Endothelial cell of umbilical vein (primary cell): Measurements from ENCODE around the gene SYMPK. TPM values are rescaled to one million over a fixed set of nuclear protein-coding genes. Genes with fewer than 3 reads are reported as not detected.

Source experiments
- BruUV-seq: library from RNA; stranded (reverse); fragments of 400-500 nt; replicated peaks from 2 replicates; lab custom pipeline; 2021; lab: Mats Ljungman, UMichigan
- CTCF ChIA-PET: fragments of 300-600, 350-600 bp; sonication (Branson Sonifier 250); formaldehyde crosslinking; loops from one replicate; lab custom pipeline; 2021; ENCODE audit warnings: antibody characterized with exemption, inconsistent platforms; lab: Charles Lee
- POLR2A ChIA-PET: fragments of 300-600, 350-600 bp; sonication (Branson Sonifier 250); formaldehyde crosslinking; loops from one replicate; lab custom pipeline; 2021; ENCODE audit warnings: antibody characterized with exemption, inconsistent platforms; lab: Charles Lee
- DNase-seq: peaks from one replicate; pipeline ENCODE4 v3.0.0-alpha.2; 2011; ENCODE audit warnings: low read depth, low spot score
- FAIRE-seq: peaks from 2 replicates; lab custom pipeline; 2011; peaks lifted over from hg19 to GRCh38; lab: Jason Lieb, UNC
- H2AFZ ChIP-seq: 2 replicates; pipeline ENCODE4 v1.6.0; 2012; ENCODE audit warnings: low read depth, low read length, control low read depth, inconsistent platforms
- H3K27ac ChIP-seq: 2 replicates; pipeline ENCODE4 v1.5.1; 2011; ENCODE audit warnings: low read depth, mild to moderate bottlenecking, control low read depth, low read length, moderate library complexity; ENCODE audit not compliant: insufficient read depth
- H3K27me3 ChIP-seq, 2 experiments: 2 replicates each; pipeline versions ENCODE4 v1.6.0 to v1.6.1; 2011; ENCODE audit warnings: low read length in 2 of 2, mixed read lengths in 1 of 2; ENCODE audit not compliant: control insufficient read depth in 2 of 2, insufficient read depth in 2 of 2
- H3K36me3 ChIP-seq, 2 experiments: 2 replicates in 1 of 2; 3 replicates in 1 of 2; pipeline ENCODE4 v1.5.1; 2011; ENCODE audit warnings: low read length in 2 of 2, mild to moderate bottlenecking in 1 of 2, moderate library complexity in 1 of 2; ENCODE audit not compliant: control insufficient read depth in 2 of 2, insufficient read depth in 2 of 2; ENCODE audit errors: extremely low read depth in 1 of 2
- H3K4me1 ChIP-seq: 3 replicates; pipeline ENCODE4 v1.5.1; 2011; ENCODE audit warnings: mild to moderate bottlenecking, low read length; ENCODE audit not compliant: control insufficient read depth, insufficient read depth; ENCODE audit errors: extremely low read depth
- H3K4me2 ChIP-seq: 2 replicates; pipeline ENCODE4 v1.6.1; 2011; ENCODE audit warnings: low read length, control low read depth, mixed read lengths; ENCODE audit not compliant: insufficient read depth
- H3K4me3 ChIP-seq, 3 experiments: fragments of 200-600 bp in 1 of 3; sonication (generic), shearing (Covaris generic) in 1 of 3; replicated peaks in 1 of 3; 2 replicates each; pipeline ENCODE4 v1.5.1; 2011 to 2016; ENCODE audit warnings: control low read depth in 3 of 3, low read length in 3 of 3, mild to moderate bottlenecking in 2 of 3, inconsistent platforms in 1 of 3, low read depth in 1 of 3, moderate library complexity in 1 of 3; ENCODE audit not compliant: insufficient read depth in 1 of 3
- H3K79me2 ChIP-seq: 2 replicates; pipeline ENCODE4 v1.6.0; 2012; ENCODE audit warnings: low read length, inconsistent platforms; ENCODE audit not compliant: control insufficient read depth, insufficient read depth
- H3K9ac ChIP-seq: replicated peaks from 2 replicates; pipeline ENCODE3; 2011; ENCODE audit warnings: low read length, control low read depth; ENCODE audit not compliant: insufficient read depth; ENCODE audit errors: extremely low read depth
- H3K9me1 ChIP-seq: replicated peaks from 3 replicates; pipeline ENCODE4 v1.6.0; 2011; ENCODE audit warnings: mild to moderate bottlenecking, low read length; ENCODE audit not compliant: control insufficient read depth, insufficient read depth; ENCODE audit errors: extremely low read depth
- H3K9me3 ChIP-seq: replicated peaks from 2 replicates; pipeline ENCODE4 v1.5.1; 2012; ENCODE audit warnings: low read length, inconsistent platforms; ENCODE audit not compliant: control insufficient read depth, insufficient read depth
- H4K20me1 ChIP-seq: replicated peaks from 2 replicates; pipeline ENCODE3; 2011; ENCODE audit warnings: mild to moderate bottlenecking, low read length; ENCODE audit not compliant: control insufficient read depth, insufficient read depth; ENCODE audit errors: extremely low read depth
- CTCF ChIP-seq, 2 donors: IDR thresholded peaks; 1 replicate in 1 of 2; 2 replicates in 1 of 2; pipeline ENCODE4 v1.5.1; 2011; ENCODE audit warnings: low read length in 2 of 2, mild to moderate bottlenecking in 2 of 2, moderate library complexity in 2 of 2, control low read depth in 1 of 2, inconsistent platforms in 1 of 2, low read depth in 1 of 2; ENCODE audit not compliant: insufficient read depth in 1 of 2; ENCODE audit errors: extremely low read depth in 1 of 2
- EZH2 ChIP-seq: IDR thresholded peaks from 2 replicates; pipeline ENCODE4 v1.6.1; 2012; ENCODE audit warnings: borderline replicate concordance, low read depth, mild to moderate bottlenecking, moderate library complexity, low read length, inconsistent platforms; ENCODE audit not compliant: severe bottlenecking
- FOS ChIP-seq: IDR thresholded peaks from 2 replicates; pipeline ENCODE4 v1.6.1; 2011; ENCODE audit warnings: mild to moderate bottlenecking, low read length, moderate library complexity, borderline replicate concordance; ENCODE audit not compliant: insufficient read depth
- GATA2 ChIP-seq: IDR thresholded peaks from 2 replicates; pipeline ENCODE4 v1.7.0; 2011; ENCODE audit warnings: low read depth, mild to moderate bottlenecking, moderate library complexity, mixed read lengths, low read length; ENCODE audit not compliant: insufficient read length, insufficient read depth
- JUN ChIP-seq: IDR thresholded peaks from 2 replicates; pipeline ENCODE4 v1.6.1; 2011; ENCODE audit warnings: borderline replicate concordance, low read depth; ENCODE audit not compliant: insufficient read length, insufficient read depth
- MAX ChIP-seq: IDR thresholded peaks from 2 replicates; pipeline ENCODE4 v1.6.1; 2011; ENCODE audit not compliant: insufficient read depth, insufficient read length
- MYC ChIP-seq: IDR thresholded peaks from one replicate; pipeline ENCODE4 v1.6.1; 2011; ENCODE audit warnings: mild to moderate bottlenecking, low read depth, low read length
- POLR2A ChIP-seq: IDR thresholded peaks from 2 replicates; pipeline ENCODE4 v1.6.1; 2012; ENCODE audit warnings: low read depth, mild to moderate bottlenecking, control low read depth, low read length
- POLR2AphosphoS5 ChIP-seq: IDR thresholded peaks from 2 replicates; pipeline ENCODE4 v1.6.1; 2012; ENCODE audit warnings: low read depth, mild to moderate bottlenecking, control low read depth, low read length, moderate library complexity; ENCODE audit not compliant: insufficient read depth
- dilution Hi-C: fragments of 300-500 bp; cut with MboI; formaldehyde crosslinking; loops from one replicate; pipeline ENCODE4 v1.15.0; 2019; ENCODE audit warnings: low sequenced_read_pairs; ENCODE audit not compliant: extremely low pct_ligation_motif_present
- intact Hi-C: fragments of 100-400 bp; cut with micrococcal nuclease; formaldehyde crosslinking; loops from one replicate; pipeline ENCODE4 v1.10.0; 2022
- polyA plus RNA-seq, 4 experiments: library from polyadenylated mRNA; depleted of rRNA in 3 of 4; stranded (reverse) in 3 of 4; unstranded in 1 of 4; fragments of >200 nt; gene quantifications; 2 replicates each; pipeline versions ENCODE4 v1.2.1 to v1.2.3, GENCODE V29; 2011 to 2012; ENCODE audit warnings: missing spikeins in 1 of 4
- total RNA-seq: library from RNA; stranded (reverse); gene quantifications from 2 replicates; pipeline ENCODE4 v1.2.3, GENCODE V29; 2021

The SYMPK gene
- total and polyA plus RNA-seq, 2 donors (not counting 3 experiments of a cell fraction or from before 2014, with no cell fraction given) = 89.8 to 95.7 TPM

GRCh38 chr19:45879971-45880370, 17.0 kb upstream of the SYMPK start:
- no peaks in the 10 kb centered on the region for H4K20me1 ChIP-seq
- no peaks in the 10 kb centered on the region for H3K9me1 ChIP-seq
- H3K79me2 ChIP-seq = peaks cover 2% of the 10 kb centered on the region
- peaks cover 4% of the 10 kb centered on the region for H3K4me1 ChIP-seq
- BruUV-seq = no TSS peak
- H3K27ac ChIP-seq = no peak overlapping the region
- H3K4me2 ChIP-seq = no peak overlapping the region
- no peaks in the 10 kb centered on the region for H3K36me3 ChIP-seq
- dilution Hi-C loops (no loop called here), intact Hi-C loops (no loop called here)
- no peaks in the 10 kb centered on the region for H3K9me3 ChIP-seq
- ChIA-PET POLR2A (no interaction called here), CTCF (interaction anchor here (0.6 to 2.0 kb wide), 4 partner anchors 12 to 158 kb away, joined by 3 to 9 read pairs (median 4); partner anchors contain the start of gene FOXA3)
- FAIRE-seq (no peak), DNase-seq (no peak)
- H3K27me3 ChIP-seq = peaks cover 0 to 6% of the 10 kb centered on the region in 2 experiments
- no peak overlapping the region for H3K4me3 ChIP-seq
- TF ChIP-seq FOS (no peak), JUN (no peak), CTCF (IDR thresholded peaks at IDR 0.05; ENCODE audit: extremely low read depth in 1 of 2, insufficient read depth in 1 of 2, low read depth in 1 of 2, low read length in 2 of 2) (no peak), MYC (no peak), POLR2A (no peak), POLR2AphosphoS5 (no peak), MAX (no peak), EZH2 (no peak), GATA2 (no peak)
- no peak overlapping the region for H3K9ac ChIP-seq
- H2AFZ ChIP-seq = no peak overlapping the region
